HL-60/S4 (cell line): Measurements from ENCODE around the gene DNAH12.
"Not testable (repeated sequence)": the region's sequence is repeated elsewhere in the genome, so short reads cannot be mapped to it uniquely, and the experiment has no call there.

ENCODE experiments used
- in situ Hi-C: fragments of 300-500 bp; cut with MboI; formaldehyde crosslinking; loops from 2 replicates; pipeline ENCODE4 v1.14.3; 2022; ENCODE audit warnings: low sequenced_read_pairs

The DNAH12 gene

GRCh38 chr3:57411715-57412114 lies 132.4 kb downstream of the DNAH12 start:
- in situ Hi-C loops, result no loop called here

- in situ Hi-C loops, result no loop called here
These were observed 134.7 kb downstream of the DNAH12 start for GRCh38 chr3:57409471-57409870.

- in situ Hi-C loops, result no loop called here
These were observed 141.5 kb downstream of the DNAH12 start for GRCh38 chr3:57402675-57403074.

GRCh38 chr3:57397175-57398026 lies 146.7 kb downstream of the DNAH12 start:
- in situ Hi-C loops, result no loop called here

- in situ Hi-C loops, result no loop called here
These were observed 150.2 kb downstream of the DNAH12 start for GRCh38 chr3:57393977-57394376.

- in situ Hi-C loops, result no loop called here
These were observed 152.4 kb downstream of the DNAH12 start for GRCh38 chr3:57391767-57392166.

GRCh38 chr3:57389271-57389670 lies 154.9 kb downstream of the DNAH12 start:
- in situ Hi-C loops, result no loop called here

GRCh38 chr3:57386307-57386706 lies 157.8 kb downstream of the DNAH12 start:
- in situ Hi-C loops, result no loop called here

- in situ Hi-C loops, result no loop called here
These were observed 158.6 kb downstream of the DNAH12 start for GRCh38 chr3:57385498-57385897.

GRCh38 chr3:57383838-57384237 lies 160.3 kb downstream of the DNAH12 start:
- in situ Hi-C loops, result no loop called here

GRCh38 chr3:57383406-57383805 lies 160.7 kb downstream of the DNAH12 start:
- in situ Hi-C loops, result no loop called here

GRCh38 chr3:57382933-57383332 lies 161.2 kb downstream of the DNAH12 start:
- in situ Hi-C loops, result no loop called here

GRCh38 chr3:57370341-57370740 lies 173.8 kb downstream of the DNAH12 start:
- in situ Hi-C loops, result no loop called here

GRCh38 chr3:57365089-57365488 lies 179.1 kb downstream of the DNAH12 start:
- in situ Hi-C loops, result not testable (repeated sequence)

- in situ Hi-C loops, result not testable (repeated sequence)
These were observed 187.9 kb downstream of the DNAH12 start for GRCh38 chr3:57356275-57356674.

GRCh38 chr3:57354768-57355167 lies 189.4 kb downstream of the DNAH12 start:
- in situ Hi-C loops, result no loop called here

- in situ Hi-C loops, result no loop called here
These were observed 193.9 kb downstream of the DNAH12 start for GRCh38 chr3:57350271-57350670.

- in situ Hi-C loops, result not testable (repeated sequence)
These were observed 205.0 kb downstream of the DNAH12 start for GRCh38 chr3:57339071-57339642.

GRCh38 chr3:57338272-57339070 lies 205.7 kb downstream of the DNAH12 start:
- in situ Hi-C loops, result not testable (repeated sequence)

- in situ Hi-C loops, result no loop called here
These were observed 208.7 kb downstream of the DNAH12 start for GRCh38 chr3:57335283-57335938.

- in situ Hi-C loops, result no loop called here
These were observed 213.0 kb downstream of the DNAH12 start for GRCh38 chr3:57331078-57331610.
